Tibial nerve (tissue), 4 donors: ENCODE measurements around the gene SCTR.

Experiments used
- CTCF ChIP-seq, 5 experiments: fragments of 200-600 bp in 3 of 5; fragments of 450-650 bp in 2 of 5; sonication (generic) in 3 of 5; IDR thresholded peaks; one replicate each; pipeline ENCODE4 v1.5.1; 2016 to 2019; ENCODE audit warnings: antibody characterized with exemption in 5 of 5, mild to moderate bottlenecking in 3 of 5, moderate library complexity in 2 of 5
- EP300 ChIP-seq, 2 donors: sonication (generic); formaldehyde crosslinking; IDR thresholded peaks; one replicate each; pipeline ENCODE4 v1.6.1; 2017; ENCODE audit warnings: antibody characterized with exemption in 2 of 2, mild to moderate bottlenecking in 1 of 2
- POLR2A ChIP-seq, 2 donors: fragments of 450-650 bp; IDR thresholded peaks; one replicate each; pipeline ENCODE4 v1.6.1; 2017; ENCODE audit warnings: antibody characterized with exemption in 2 of 2, mild to moderate bottlenecking in 2 of 2, moderate library complexity in 2 of 2

- TF ChIP-seq CTCF (IDR thresholded peaks at IDR 0.05), result no peak
- TF ChIP-seq EP300 (IDR thresholded peaks at IDR 0.05), result no peak
- no peak for TF ChIP-seq POLR2A (IDR thresholded peaks at IDR 0.05)
Observed at GRCh38 chr2:119446037-119446436, 78.2 kb downstream of the SCTR start.
